ENCODE data around the gene FAM83D.

The FAM83D gene

GRCh38 chr20:38895098-38895949, 30.9 kb upstream of the FAM83D start:
- DNase-seq, result no peak

- no peak for DNase-seq
Observed at GRCh38 chr20:38896009-38896594, 30.1 kb upstream of the FAM83D start.

- no peak for DNase-seq
Observed at GRCh38 chr20:38897267-38897666, 28.9 kb upstream of the FAM83D start.

- no peak for DNase-seq
Observed at GRCh38 chr20:38900606-38901005, 25.6 kb upstream of the FAM83D start.

- DNase-seq, result no peak
Observed at GRCh38 chr20:38902601-38903000, 23.6 kb upstream of the FAM83D start.

DNA sequence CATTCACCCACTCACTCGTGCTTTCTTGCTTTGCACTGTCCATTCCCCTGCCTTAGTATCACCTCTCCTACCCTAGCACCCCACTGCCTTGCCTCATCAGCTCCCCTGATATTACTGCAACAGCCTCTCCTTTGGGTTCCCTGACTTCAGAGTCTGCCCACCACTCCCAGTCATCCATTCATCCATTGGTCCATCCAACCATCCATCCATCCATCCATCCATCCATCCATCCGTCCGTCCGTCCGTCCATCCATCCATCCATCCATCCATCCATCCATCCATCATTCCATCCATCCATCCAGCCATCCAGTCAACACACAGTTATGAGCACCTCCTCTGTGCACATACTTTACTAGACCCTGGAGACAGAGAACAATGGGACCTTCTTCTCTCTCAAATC, 22.9 kb upstream of the FAM83D start:
- no peak for DNase-seq

DNA sequence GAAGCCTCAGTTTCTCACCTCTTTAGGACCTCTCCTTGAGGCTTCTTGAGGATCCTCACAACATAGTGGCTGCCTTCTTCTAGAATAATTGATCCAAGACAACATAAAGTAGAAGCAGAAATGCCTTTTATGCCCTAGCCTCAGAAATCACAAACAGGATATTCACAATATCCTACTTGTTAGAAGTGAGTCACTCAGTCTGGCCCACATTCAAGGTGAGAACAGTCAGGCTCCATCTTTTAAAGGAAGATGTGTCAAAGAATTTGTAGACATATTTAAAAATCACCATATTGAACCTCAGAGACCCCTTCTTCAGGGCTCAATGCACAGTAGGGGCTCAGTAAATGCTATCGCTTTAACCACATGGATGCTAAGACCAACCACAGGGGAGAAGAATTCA, 20.8 kb upstream of the FAM83D start:
- DNase-seq, result no peak

DNA sequence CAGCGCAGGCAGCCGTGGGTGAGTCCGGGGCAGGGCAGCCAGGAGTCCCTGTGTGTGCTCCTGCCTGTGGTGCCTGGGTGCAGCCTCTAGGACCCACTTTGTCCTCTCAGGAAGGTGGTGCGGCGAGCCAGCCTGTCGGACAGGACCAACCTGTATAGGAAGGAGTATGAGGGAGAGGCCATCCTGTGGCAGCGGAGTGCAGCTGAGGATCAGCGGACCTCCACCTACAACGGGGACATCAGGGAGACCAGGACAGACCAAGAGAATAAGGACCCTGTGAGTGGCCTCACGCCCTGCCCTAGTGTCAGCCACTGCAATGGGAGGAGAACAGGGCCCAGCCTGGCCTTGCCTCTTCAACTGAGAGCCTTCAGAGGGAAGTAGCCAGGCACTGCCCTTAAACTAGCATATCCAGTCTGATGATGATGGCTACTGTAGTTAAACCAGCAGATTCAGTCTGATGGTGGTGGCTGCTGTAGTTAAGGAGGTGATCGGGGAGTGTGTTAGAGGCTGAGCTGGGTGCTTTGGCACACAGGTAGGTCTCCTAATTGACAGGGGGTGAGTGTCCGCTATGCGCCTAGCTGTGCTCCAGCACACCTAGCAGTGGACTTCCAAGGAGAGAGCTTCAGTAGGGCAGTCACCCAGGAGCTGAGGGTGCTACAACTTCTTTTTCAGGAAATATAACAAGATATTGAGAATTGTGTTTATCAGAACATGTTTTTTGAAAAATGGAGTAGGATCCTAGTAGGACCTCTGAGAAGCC, 18.1 kb upstream of the FAM83D start:
- no peak for DNase-seq

GRCh38 chr20:38915355-38915754, 10.9 kb upstream of the FAM83D start:
- no peak for DNase-seq

GRCh38 chr20:38917657-38918056, 8.6 kb upstream of the FAM83D start:
- DNase-seq, result no peak

- DNase-seq, result no peak
Observed at GRCh38 chr20:38918172-38918571, 8.0 kb upstream of the FAM83D start.

DNA sequence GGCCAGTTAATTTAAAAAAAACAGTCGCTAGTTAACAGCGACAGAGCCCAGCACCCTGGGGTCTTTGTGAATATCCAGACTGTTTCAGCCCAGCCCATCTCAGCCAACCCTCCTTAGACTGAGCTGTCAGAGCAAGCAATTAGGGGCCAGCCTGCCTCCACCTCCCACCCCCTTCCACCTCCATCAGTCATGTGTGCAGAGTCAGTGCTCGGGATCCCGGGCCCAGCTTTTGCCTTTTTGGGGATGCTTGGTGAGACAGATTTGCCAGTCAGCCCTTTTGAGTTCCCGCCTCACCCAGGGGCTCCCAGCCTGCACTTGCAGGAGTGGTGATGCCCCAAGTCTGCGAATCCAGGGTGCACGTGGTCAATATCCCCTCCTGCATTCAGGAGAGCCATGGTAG, 6.5 kb upstream of the FAM83D start:
- DNase-seq, result no peak

DNA sequence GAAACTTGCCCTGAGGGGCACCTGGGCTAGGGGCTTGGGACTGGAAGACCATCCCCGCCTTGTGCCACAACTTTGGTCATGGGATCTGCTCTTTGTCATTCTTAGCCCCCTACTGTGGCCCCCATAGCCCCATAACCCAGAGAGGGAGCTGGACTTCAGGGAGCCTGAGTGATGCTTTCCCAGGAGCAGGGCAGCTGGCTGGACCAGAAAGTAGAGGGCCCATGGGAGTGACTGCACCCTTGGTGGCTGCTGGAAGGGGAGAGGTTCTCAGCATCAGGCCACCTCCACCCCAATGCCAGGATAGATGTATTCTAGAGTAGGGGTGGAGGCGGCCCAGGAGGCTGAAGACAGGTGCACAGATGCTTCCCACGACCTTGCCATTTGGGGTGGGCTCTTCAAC, 5.8 kb upstream of the FAM83D start:
- no peak for DNase-seq

DNA sequence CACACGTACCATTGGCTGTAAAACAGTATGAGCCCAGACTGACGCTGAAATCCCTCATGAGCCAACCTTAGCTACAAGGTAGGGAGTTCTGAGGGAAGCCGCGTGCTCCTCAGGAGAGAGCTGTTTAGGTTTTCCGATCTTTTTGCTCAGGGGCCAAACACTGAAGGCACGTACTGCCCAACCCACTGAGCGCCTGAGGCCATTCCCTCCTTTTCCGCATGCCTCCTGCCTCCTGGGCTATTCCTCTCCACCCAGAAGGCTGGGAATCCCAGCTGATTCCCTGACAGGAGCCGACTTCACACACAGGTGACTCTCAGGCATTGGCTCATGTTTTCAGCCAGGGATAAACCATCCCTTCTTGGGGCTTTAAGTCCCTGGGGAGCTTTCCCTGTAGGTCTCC, 5.4 kb upstream of the FAM83D start:
- no peak for DNase-seq

DNA sequence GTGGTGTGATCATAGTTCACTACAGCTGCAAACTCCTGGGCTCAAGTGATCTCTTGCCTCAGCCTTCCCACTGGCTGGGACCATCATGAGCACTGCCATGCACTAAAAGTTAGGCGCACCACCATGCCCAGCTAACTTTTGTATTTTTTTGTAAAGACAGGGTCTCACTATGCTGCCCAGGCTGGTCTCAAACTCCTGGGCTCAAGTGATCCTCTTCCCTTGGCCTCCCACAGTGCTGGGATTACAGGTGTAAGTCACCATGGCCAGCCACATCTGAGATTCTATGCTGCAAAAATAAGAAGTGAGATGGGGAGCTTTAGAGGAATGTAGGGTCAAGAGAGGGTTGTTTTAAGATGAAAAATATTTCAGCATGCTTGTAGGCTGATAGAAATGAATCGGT, 1.5 kb upstream of the FAM83D start:
- DNase-seq, result no peak

GRCh38 chr20:38926934-38927616, 858 bp downstream of the FAM83D start:
- DNase-seq, result no peak

- peak; percentile 21 for DNase-seq
Observed at GRCh38 chr20:38927902-38928578, 1.8 kb downstream of the FAM83D start.

DNA sequence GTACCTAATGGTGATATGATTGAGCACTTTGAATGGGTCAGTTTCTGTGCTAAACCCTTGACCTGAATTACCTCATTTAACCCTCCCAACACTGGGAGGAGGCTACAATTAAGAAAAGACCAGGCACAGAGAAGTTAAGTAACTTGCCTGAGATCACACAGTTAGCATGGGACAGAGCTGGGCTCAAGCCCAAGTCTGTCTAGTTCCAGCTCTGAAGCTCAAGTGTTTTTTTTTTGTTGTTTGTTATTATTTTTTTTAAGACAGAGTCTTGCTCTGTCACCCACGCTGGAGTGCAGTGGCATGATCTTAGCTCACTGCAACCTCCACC, 4.0 kb downstream of the FAM83D start:
- DNase-seq, result no peak

GRCh38 chr20:38931984-38932383, 5.8 kb downstream of the FAM83D start:
- DNase-seq, result no peak

DNA sequence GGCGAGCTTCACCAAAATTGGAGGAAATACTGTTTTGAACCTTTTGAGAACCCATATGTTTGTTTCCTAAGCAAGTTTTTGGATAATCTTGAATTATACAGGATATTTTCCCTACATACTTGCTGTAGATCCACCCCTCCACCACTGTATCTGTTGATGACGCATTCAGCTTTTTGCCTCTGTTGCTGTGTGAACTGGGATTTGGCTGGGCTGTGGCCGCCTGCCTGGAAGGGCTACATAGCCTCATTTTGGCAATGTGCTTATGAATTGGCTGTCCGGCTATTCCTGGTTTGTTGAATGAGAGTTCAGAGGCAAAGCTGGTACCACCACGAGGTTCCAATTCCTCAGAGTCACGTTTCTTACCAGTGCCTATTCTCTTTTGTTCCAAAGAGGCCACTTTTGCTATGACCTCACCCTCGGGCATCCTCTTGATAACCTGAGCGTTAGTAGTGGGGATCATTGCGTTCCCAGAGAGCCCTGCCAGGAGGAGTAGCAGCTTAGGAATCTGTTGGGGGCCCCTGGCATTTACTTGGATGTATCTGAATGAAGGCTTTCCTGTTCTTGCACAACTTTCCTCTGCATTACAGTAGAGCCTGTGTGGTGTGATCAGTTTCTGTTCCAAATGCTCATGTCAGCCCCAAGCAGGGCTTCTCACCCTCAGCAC, 6.4 kb downstream of the FAM83D start:
- DNase-seq, result no peak

GRCh38 chr20:38934530-38934929, 8.3 kb downstream of the FAM83D start:
- DNase-seq, result no peak

DNA sequence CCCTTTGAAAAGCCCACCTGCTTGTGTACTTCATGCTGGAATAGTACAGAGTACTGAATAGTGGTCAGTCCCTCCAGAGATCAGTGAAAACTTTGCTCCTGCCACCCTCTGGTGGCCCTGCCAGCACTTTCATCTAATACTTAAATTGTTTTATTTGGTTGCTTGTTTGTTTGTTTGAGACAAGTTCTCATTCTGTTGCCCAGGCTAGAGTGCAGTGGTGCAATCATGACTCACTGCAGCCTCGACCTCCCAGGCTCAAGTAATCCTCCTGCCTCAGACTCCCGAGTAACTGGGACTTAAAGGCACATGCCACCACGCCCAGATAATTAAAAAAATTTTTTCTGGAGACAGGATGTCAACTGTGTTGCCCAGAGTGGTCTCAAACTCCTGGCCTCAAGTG, 9.1 kb downstream of the FAM83D start:
- no peak for DNase-seq
